GM21390 (cell line): ENCODE results near the gene MED27.
"Not testable (repeated sequence)": the region's sequence is repeated elsewhere in the genome, so short reads cannot be mapped to it uniquely, and the experiment has no call there.

ENCODE experiments used
- ATAC-seq: cut with Tn5 transposase; IDR thresholded peaks from one replicate; pipeline ENCODE4 v1.9.1; 2021; ENCODE audit not compliant: unreplicated experiment

Gene MED27

DNA sequence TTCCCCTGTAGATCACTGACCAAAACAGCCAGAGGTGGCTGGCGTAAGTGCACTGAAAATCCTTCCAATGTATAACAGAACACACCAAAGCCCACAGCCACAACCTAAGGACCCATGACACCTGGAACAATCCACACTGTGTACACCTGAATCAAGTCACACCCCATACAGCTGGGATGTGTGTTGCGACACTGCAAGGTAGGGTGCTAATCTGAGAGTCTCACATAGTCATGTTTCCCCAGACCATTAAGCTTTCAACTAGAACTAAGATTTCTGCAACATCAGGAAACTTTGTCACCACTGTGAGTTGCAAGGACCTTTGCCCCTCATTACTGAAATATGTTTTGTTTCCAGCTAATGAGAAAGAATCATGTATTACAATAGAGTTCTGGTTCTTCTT is 59.4 kb downstream of the MED27 start:
- no peak for ATAC-seq

- ATAC-seq: no peak
Measured at GRCh38 chr9:132019702-132020101, 60.0 kb downstream of the MED27 start.

- no peak for ATAC-seq
Measured at GRCh38 chr9:132018957-132019405, 60.7 kb downstream of the MED27 start.

DNA sequence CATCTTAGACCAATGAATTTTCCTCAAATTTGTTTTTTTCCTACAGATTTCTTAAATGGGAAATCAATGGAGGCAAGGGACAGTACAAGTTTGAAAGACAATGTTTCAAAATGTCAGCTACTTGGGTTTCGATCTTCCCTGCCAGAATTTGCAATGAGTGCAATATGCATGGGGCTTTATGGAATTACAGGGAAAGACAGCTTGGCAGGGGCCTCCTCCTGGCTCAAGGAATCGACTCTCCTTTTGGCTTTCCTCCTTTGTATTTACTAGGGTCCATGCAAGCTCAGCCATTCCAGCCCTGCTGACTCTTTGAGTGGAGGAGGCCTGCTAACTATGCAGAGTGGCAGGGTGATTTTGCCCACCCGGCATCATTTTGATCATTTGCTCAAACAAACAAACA is 63.2 kb downstream of the MED27 start:
- ATAC-seq: no peak

DNA sequence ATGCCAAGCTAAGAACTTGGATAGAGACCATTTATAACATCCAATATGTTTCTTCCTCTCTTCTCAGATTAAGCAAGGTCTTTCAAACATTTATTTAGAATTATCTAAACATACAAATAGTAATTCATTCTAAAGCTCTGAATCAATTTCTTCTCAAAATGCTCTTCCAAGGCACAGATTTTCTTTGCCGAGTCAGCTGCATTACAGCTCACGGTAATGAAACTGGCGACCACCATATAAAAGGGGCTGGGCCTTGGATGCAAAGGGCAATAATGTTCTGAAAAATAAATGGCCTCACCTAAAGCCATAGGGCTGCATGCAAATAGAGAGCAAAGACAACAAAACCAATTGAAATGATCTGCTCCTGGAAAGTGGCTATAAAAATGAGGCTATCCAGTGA is 63.8 kb downstream of the MED27 start:
- ATAC-seq: no peak

DNA sequence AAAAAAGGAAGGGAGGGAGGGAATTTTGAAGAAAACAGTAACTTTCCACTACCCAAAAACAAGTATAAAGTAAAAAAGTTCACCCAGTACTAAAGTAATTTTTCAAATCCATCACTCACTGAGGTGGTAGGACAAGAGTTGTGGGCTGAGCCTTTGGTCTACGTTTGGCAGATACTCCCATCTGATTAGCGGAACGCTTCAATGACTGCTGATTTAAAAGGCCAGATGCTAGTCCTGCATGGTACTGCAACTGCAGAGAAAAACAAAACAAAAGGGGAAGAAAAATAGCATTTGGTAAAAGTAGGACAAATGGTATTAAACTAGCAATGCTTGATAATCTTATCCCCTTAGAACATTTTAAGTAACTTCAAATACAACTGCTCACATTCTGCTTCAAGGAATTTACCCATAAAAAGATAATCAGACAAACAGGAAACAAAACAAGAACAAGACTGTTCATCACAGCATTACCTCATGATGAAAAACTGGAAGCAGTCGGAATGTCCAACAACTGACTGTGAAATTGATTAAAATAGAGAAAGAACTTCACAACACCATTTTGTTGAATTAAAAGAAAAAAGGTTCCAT is 65.4 kb downstream of the MED27 start:
- ATAC-seq: no peak

DNA sequence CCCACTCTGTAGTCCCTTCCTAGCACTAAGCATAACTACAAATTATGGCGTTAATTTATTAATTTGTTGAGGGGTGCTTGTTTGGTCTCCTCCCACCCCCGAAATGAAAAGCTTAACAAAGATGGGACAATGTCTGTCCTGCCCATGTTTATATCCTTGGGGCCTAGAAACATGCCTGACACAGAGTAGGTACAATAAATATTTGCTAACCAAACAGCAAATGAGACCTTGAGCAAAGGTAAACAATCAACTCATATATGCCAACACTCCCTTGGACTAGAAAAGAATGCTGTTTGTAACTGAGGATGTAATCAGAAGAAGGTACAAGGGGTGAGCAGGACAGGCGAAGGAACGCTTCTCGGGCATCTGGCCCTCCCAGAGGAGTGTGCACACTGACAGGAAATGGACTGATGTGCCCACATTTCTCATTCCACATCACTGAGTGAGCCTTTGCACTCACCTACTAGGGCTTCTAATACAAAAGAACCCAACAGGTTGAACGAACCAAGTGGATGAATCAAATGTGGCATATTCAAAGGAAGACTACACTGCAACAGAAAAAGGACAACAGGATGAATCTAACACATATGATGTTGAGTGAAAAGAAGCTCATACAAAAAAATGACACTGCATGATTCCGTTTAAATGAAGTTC is 66.8 kb downstream of the MED27 start:
- no peak for ATAC-seq

DNA sequence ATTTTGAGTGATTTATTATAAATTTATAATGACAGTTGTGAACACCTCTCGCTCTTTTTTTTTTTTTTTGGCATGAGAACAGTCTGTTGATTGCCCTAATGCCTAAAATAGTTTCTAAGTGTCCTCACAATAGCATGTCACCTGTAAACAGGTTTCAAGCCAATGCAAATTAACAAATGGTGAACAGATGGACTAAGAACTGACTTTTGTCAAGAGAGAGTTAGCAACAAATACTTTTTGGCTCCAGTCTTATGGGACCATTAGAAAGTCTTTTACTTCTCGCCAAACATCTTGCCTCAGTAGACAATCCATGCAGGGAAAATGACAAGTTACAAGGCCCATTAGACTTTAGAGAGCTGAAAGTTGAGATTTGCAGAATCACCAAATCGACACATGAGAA is 67.8 kb downstream of the MED27 start:
- ATAC-seq: no peak

GRCh38 chr9:132011309-132011708 is 68.4 kb downstream of the MED27 start:
- no peak for ATAC-seq

DNA sequence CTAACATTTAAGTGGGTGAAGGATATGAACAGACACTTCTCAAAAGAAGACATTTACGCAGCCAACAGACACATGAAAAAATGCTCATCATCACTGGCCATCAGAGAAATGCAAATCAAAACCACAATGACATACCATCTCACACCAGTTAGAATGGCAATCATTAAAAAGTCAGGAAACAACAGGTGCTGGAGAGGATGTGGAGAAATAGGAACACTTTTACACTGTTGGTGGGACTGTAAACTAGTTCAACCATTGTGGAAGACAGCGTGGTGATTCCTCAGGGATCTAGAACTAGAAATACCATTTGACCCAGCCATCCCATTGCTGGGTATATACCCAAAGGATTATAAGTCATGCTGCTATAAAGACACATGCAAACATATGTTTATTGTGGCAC is 69.5 kb downstream of the MED27 start:
- not testable (repeated sequence) for ATAC-seq

GRCh38 chr9:132008855-132009812 is 70.5 kb downstream of the MED27 start:
- no peak for ATAC-seq

DNA sequence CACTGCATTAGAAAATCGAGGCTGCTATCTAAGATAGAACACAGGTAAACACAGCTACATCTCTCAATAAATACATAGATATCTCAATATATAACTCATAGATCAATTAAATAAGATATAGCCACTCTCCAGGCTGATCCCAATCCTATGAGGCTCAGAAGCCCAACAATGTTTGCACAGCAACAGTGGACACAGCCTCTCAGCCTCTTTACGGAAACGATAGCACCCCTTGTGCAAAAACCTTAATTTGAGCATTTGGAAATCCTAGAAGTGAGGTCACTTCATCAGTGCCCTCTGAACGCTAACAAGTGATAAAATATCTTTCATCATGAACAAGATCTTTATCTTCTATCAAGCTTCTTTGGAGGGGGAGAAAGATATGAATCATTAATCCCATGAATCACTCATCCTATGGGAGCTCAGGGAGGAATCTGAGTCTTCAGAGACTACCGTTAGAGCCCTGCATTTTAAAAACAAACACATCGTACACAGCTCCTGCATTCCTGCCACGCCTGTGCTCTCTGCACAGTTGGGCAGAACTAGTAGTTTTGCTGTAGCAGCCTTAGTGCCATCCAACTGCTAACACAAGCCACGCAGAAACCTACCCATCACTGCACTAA is 71.4 kb downstream of the MED27 start:
- no peak for ATAC-seq

GRCh38 chr9:132007371-132008025 is 72.2 kb downstream of the MED27 start:
- ATAC-seq: peak; percentile 11

GRCh38 chr9:132006677-132007370 is 72.8 kb downstream of the MED27 start:
- peak; percentile 79 for ATAC-seq

DNA sequence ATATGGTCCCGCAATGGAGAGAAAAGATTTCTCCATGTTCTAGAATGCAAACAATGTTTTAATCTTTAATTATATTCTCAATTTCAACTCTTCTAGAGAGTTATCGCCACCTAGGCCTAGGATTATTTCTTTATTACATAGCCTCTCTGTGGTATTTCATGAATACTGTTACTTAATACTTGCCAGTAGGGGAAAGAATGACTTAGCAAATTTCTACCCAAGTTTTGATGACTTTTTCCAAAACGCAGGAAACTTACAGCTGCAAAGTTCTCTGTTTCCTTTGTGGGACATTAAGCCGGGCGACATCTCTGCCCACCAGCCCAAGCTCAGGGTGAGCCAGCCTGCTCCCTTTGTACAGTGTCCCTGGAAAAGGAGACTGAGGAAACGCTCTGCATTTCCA is 73.8 kb downstream of the MED27 start:
- no peak for ATAC-seq

DNA sequence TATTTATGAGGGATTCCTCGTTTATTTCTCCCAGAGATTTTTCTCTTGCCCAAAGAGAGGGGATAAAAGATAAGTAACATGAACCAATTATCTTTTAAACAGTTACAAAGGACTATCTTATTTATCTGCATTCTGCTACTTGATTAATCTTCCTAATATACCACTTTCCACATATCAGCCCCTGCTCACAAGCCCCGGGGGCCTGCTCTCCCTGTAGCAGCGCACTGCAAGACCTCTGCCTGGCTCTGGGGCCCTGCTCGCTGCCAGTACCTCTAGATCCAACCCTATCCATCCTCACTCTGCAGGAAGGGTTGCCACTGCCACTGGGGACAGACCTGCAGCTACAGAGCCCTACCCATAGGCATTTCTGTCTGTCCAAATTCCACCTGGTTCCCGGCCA is 75.3 kb downstream of the MED27 start:
- ATAC-seq: no peak

DNA sequence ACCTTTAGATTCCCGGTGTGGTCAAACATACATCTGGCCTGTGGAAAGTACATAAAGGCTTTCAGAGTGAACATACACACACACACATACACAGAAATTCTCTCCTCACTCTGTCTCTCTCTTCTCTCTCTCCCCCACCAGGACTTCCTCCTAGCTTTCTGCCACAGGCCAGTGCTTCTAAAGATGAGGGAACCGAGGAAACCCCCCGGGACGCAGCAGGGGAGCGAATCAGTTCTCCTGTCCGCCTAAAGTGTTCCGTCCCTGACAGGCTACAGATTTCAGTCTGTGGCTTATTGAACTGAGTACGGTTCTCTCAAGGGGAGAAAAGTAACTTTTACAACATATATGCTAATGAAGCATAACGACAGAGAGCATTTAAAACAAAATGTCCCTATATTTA is 75.8 kb downstream of the MED27 start:
- no peak for ATAC-seq

DNA sequence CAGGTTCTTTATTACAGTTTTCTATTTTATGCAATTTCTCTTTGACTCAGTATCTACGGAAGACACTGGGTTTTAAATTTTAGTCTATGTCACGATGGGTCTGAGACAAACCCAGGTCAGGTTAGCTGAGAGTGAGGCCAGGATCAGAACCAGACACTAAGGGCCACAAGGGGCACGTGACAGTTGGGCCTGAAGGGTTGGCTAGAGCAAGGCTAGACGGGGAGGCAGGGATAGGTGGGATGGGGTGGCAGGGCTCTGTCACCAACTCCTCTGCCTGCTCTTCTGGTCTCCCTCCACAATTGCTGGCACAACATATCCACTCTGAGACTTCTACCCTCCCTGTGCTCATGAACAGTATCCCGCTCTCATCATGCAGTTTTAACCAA is 76.4 kb downstream of the MED27 start:
- ATAC-seq: no peak

GRCh38 chr9:132002643-132003318 is 76.9 kb downstream of the MED27 start:
- ATAC-seq: no peak

DNA sequence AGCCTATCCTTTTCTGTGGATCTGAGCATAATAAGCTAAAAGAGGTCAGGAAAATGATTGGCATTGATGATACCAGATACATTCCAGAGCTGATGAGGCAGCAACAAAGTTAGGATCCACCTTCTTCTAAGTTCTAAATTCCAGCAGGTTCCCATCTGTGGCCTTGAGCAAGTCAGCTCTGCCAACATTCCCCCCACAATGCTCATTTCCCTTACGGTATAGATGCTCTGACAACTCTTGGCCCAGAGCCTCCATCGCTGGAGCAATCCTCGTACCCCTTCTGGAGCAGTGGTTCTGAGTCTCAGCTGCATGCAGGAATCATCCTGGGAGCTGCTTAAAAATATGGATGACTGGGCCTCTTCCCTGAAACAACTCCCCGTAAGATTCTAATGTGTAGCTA is 78.1 kb downstream of the MED27 start:
- no peak for ATAC-seq
